Ramos (cell line): ENCODE data around the gene WNT2.
"Not testable (repeated sequence)": the region's sequence is repeated elsewhere in the genome, so short reads cannot be mapped to it uniquely, and the experiment has no call there.

Experiments used
- in situ Hi-C: fragments of 300-500 bp; cut with MboI; formaldehyde crosslinking; loops from one replicate; pipeline ENCODE4 v1.14.3; 2022; ENCODE audit warnings: low sequenced_read_pairs; ENCODE audit not compliant: unreplicated experiment

Gene WNT2

DNA sequence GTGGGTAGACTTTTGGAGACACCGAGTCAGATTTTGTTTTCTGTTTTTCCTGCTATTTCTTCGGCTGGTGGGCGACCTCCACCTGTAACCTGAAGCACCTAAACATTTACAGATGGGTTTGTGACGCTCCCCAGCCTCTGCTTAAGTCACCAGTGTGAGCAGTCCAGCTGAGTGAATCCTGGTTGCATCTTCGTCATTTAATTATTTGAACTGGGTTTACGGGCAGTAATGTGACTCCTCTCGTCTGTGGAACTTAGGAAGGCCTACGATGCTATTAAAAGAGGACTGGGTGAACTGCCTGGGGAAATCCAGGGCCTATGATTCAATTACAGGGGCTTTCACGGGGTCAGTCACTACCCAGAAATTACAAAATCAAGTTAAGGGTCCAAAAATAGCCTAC, 52.5 kb downstream of the WNT2 start:
- in situ Hi-C loops = no loop called here

DNA sequence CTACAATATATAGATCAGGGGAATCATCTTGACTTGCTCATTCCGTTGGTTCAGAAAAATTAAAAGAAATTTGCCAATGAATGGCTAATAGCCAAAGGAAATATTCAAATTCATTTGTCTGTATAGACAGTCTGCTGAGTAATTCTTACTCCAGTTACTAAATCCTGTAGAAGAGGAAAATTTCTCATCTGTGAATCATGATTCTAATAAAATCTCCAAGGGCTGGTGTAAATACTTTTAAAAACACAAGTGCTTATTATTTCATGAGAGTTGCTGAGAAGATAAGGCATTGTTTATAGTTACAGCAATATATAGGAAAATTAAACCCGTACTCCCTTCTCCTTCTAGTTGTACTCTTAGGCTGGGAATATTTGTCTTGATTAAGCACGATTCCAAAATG, 53.0 kb downstream of the WNT2 start:
- in situ Hi-C loops = no loop called here

GRCh38 chr7:117269417-117269816, 53.4 kb downstream of the WNT2 start:
- in situ Hi-C loops = no loop called here

- in situ Hi-C loops = no loop called here
Observed at GRCh38 chr7:117264716-117265115, 58.1 kb downstream of the WNT2 start.

GRCh38 chr7:117262546-117262945, 60.3 kb downstream of the WNT2 start:
- in situ Hi-C loops = no loop called here

DNA sequence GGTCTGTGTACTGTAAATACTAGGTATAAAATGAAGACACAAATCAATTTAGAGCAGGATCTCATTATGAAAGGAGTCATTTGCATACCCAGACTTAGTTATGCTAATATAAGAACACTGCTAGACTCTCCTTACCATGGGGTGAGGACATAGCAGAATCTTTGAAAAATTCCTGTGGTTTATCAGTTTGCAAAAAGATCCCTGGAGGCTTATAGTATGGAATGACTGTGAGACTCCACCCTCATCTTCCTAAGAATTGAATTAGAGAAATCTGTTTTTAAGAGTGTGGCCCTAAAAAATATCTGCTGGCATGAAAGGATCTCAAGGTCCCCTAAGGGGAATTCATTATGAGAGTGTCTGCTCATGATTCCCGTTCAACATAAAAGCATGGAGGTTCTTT, 63.2 kb downstream of the WNT2 start:
- in situ Hi-C loops = no loop called here

DNA sequence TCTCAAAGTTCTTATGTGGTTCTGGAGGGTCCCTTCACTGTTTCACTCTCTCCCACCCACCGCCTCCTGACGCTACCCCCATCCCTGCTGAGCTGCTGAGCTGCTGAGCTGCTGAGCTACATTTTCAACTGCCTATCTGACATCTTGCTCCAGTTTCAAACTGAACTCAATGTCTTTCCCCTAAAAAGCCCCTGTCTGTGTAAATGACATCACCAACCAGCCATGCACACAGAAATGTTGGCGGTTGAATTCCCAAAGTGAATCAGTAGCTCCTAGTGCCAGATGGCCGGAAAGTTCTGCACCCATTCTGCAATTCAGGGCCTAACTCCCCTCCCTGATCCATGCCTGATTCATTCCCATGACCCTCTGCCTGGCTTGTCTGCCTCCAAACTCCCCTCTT, 71.2 kb downstream of the WNT2 start:
- in situ Hi-C loops = no loop called here

GRCh38 chr7:117250801-117251200, 72.1 kb downstream of the WNT2 start:
- in situ Hi-C loops = no loop called here

- in situ Hi-C loops = no loop called here
Observed at GRCh38 chr7:117250245-117250644, 72.6 kb downstream of the WNT2 start.

DNA sequence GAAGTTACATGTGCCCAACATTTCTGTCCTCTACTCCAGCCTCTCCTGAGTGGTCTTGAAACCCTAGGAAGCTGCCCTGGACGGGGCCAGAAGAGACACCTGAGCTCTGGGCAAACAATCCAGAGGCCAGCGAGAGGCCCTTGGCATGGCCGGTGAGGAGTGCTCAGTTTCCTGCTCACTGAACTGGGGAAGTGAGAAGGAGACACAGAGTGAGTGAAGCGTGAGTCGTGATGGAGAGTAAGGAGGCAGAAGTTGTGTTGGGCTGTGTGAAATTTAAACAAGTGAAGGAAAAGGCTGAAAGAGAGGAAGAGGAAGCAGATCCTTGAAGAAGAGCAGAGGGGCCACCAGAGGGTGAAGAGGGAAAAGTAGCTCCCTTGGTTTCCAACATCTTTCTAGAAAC, 73.2 kb downstream of the WNT2 start:
- in situ Hi-C loops = no loop called here

DNA sequence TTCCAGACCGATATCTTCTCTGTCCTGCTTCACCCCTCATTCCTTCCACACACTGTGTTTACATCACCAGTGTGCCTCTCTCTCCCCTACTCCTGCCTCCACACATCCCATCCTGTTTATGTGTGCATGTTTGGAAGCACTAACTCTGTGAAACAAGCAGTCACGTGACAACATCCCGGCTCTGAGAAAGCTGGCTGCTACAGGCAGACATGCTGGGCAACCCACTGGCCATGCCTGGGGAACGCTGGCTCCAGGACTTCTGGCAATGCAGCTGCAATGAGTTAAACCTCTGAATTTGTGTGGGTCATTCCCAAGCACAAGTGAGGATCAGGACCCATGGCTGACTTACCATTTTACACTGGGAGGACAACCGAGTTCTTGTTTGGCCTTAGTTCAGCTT, 74.0 kb downstream of the WNT2 start:
- in situ Hi-C loops = no loop called here

DNA sequence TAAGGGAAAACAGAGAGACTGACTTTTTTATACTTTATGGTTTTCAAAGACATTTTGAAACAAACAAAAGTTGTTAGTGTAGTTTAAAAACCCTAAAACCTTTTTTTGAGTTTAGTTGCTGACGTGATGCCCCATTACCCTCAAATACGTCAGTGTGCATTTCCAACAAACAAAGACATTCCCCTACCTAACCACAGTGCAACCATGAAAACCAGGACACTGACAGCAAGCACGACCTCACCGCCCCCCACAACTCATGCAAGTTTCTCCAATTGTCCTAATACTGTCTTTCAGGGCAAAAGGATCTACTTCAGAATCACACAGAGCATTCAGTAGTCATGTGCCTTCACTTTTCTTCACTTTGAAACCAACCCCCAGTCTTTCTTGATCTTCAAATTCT, 75.0 kb downstream of the WNT2 start:
- in situ Hi-C loops = no loop called here

DNA sequence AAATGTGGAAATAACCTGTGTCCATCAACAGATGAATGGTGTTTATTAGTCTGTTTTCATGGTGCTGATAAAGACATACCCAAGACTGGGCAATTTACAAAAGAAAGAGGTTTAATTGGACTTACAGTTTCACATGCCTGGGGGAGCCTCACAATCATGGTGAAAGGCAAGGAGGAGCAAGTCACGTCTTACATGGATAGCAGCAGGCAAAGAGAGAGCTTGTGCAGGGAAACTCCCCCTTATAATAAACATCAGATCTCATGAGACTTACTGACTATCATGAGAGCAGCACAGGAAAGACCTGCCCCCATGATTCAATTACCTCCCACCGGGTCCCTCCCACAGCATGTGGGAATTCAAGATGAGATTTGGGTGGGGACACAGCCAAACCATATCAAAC, 77.2 kb downstream of the WNT2 start:
- in situ Hi-C loops = not testable (repeated sequence)

GRCh38 chr7:117243390-117243789, 79.5 kb downstream of the WNT2 start:
- in situ Hi-C loops = no loop called here

GRCh38 chr7:117241088-117241487, 81.8 kb downstream of the WNT2 start:
- in situ Hi-C loops = no loop called here

- in situ Hi-C loops = no loop called here
Observed at GRCh38 chr7:117238937-117239336, 83.9 kb downstream of the WNT2 start.

GRCh38 chr7:117238472-117238871, 84.4 kb downstream of the WNT2 start:
- in situ Hi-C loops = no loop called here

DNA sequence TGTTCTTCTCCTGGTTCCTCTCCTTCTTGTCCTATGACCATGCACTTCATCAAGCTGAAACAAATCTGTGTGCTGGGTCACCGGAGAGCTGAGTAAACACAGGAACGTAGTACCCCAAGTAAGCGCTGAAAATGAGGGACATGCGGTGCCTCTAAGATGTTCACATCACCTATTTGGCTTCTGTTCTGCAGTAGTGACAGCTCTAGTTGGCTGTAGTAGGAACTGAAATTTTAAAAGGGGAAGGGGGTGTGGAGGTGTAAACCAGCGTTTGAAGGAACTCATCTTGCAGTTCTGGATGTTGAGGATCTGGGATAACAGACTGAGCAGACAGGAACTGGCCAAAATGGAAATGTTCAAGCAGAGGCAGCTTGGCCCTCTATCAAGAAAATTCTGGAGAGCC, 85.2 kb downstream of the WNT2 start:
- in situ Hi-C loops = no loop called here

DNA sequence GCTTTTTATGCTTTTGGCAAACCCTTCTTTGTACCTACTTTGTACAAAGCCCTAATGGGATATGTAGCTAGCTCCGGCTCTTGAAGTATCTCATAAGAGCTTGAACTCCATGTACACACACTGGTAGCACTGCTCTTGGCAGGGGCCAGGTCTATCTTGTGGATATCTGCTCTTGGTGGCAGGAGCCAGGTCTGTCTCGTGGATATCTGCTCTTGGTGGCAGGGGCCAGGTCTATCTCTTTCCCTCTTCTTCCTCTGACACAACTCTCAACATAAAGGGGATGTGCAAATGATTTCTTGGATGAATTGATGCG, 91.9 kb downstream of the WNT2 start:
- in situ Hi-C loops = no loop called here

DNA sequence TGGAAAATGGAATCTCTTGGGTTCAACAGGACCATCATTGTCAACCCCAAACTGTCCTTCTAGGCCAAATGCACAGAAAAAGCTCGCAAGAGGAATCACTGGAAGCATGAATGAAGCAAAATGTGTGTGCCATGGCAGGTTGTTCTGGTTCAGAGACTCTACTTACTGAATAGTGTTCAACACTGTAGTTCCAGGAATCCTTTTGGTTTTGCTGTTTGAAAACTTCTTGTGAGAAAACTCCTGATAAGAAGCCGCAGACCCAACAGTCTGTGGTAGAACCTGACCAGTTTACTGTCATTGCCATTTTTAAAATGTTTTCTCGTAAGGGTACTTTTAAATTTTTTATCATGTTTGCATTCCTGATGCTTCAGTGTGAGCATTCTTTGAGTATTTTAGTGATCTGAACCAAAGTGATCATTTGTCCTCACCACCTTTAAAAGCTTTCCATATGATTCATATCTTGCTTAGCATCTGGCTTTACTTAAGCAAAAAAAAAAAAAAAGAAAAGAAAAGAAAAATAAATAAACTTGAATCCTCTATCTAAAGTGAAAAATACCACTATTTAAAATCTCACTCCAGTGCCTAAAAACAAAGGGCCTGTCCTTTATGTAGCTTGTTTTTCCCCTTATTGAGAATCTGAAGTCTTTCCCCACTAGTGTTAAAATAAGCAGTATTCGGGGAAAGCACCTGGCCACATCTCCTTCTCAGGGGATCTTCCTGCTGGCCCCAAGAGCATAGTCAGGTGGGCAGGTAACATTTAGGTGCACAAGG, 92.4 kb downstream of the WNT2 start:
- in situ Hi-C loops = no loop called here

GRCh38 chr7:117229350-117229749, 93.5 kb downstream of the WNT2 start:
- in situ Hi-C loops = no loop called here

GRCh38 chr7:117227091-117227490, 95.8 kb downstream of the WNT2 start:
- in situ Hi-C loops = no loop called here

GRCh38 chr7:117225536-117225935, 97.3 kb downstream of the WNT2 start:
- in situ Hi-C loops = no loop called here
